CD14-positive monocyte (primary cell): ENCODE results near the gene KBTBD3. TPM values are rescaled to one million over a fixed set of nuclear protein-coding genes. Genes with fewer than 3 reads are reported as not detected.

Experiments used
- DNase-seq, 3 donors: peaks; one replicate each; pipeline ENCODE4 v3.0.0-alpha.2; 2011 to 2022
- H2AFZ ChIP-seq: 2 replicates; pipeline ENCODE4 v1.6.0; 2012; ENCODE audit warnings: mild to moderate bottlenecking, low read depth, low read length, inconsistent platforms; ENCODE audit not compliant: insufficient read depth, poor library complexity, severe bottlenecking
- H3K27ac ChIP-seq, 2 donors: 1 replicate in 1 of 2; 2 replicates in 1 of 2; pipeline ENCODE4 v1.5.1; 2012 to 2013; ENCODE audit warnings: low read length in 2 of 2, control low read depth in 1 of 2, inconsistent platforms in 1 of 2, low read depth in 1 of 2, mild to moderate bottlenecking in 1 of 2
- H3K27me3 ChIP-seq, 2 donors: one replicate each; pipeline versions ENCODE4 v1.6.0 to v1.6.1; 2011 to 2013; ENCODE audit warnings: low read length in 2 of 2; ENCODE audit not compliant: control insufficient read depth in 2 of 2, insufficient read depth in 2 of 2
- H3K36me3 ChIP-seq, 2 donors: replicated peaks in 1 of 2; 1 replicate in 1 of 2; 2 replicates in 1 of 2; pipeline versions ENCODE4 v1.5.1 to v1.6.1; 2012 to 2013; ENCODE audit warnings: low read length in 2 of 2, control low read depth in 1 of 2, inconsistent platforms in 1 of 2, mild to moderate bottlenecking in 1 of 2; ENCODE audit not compliant: insufficient read depth in 2 of 2, control insufficient read depth in 1 of 2
- H3K4me1 ChIP-seq, 2 donors: 1 replicate in 1 of 2; 2 replicates in 1 of 2; pipeline versions ENCODE4 v1.5.1 to v1.6.1; 2012 to 2013; ENCODE audit warnings: low read length in 2 of 2, control low read depth in 1 of 2, inconsistent platforms in 1 of 2, mild to moderate bottlenecking in 1 of 2, moderate library complexity in 1 of 2; ENCODE audit not compliant: insufficient read depth in 2 of 2, control insufficient read depth in 1 of 2
- H3K4me2 ChIP-seq: replicated peaks from 2 replicates; pipeline ENCODE3; 2012; ENCODE audit warnings: low read length, moderate library complexity, mild to moderate bottlenecking; ENCODE audit not compliant: poor library complexity, severe bottlenecking; ENCODE audit errors: extremely low read depth
- H3K4me3 ChIP-seq, 3 experiments: fragments of 200-600 bp in 1 of 3; sonication (generic) in 1 of 3; replicated peaks in 1 of 3; 1 replicate in 2 of 3; 2 replicates in 1 of 3; pipeline ENCODE4 v1.5.1; 2011 to 2013; ENCODE audit warnings: low read length in 3 of 3, mild to moderate bottlenecking in 3 of 3, control low read depth in 2 of 3, low read depth in 2 of 3, inconsistent platforms in 1 of 3, moderate library complexity in 1 of 3
- H3K79me2 ChIP-seq: 2 replicates; pipeline ENCODE4 v1.6.0; 2012; ENCODE audit warnings: mild to moderate bottlenecking, control low read depth, inconsistent platforms, low read length, moderate library complexity; ENCODE audit not compliant: insufficient read depth
- H3K9ac ChIP-seq: 2 replicates; pipeline ENCODE4 v1.6.0; 2017; ENCODE audit warnings: low read length, mild to moderate bottlenecking; ENCODE audit not compliant: insufficient read depth, poor library complexity, severe bottlenecking
- H3K9me3 ChIP-seq, 2 donors: replicated peaks in 1 of 2; 1 replicate in 1 of 2; 2 replicates in 1 of 2; pipeline versions ENCODE4 v1.5.1 to v1.6.1; 2012 to 2013; ENCODE audit warnings: low read length in 2 of 2, control low read depth in 1 of 2; ENCODE audit not compliant: control insufficient read depth in 1 of 2, insufficient read depth in 1 of 2
- H4K20me1 ChIP-seq: 2 replicates; pipeline ENCODE4 v1.6.0; 2012; ENCODE audit warnings: mild to moderate bottlenecking, low read length, control low read depth, moderate library complexity; ENCODE audit not compliant: insufficient read depth
- H3K27ac Mint-ChIP-seq, 7 donors: one replicate each; pipeline ENCODE4 v1.8.0; 2020; ENCODE audit warnings: mild to moderate bottlenecking in 7 of 7, mixed read lengths in 7 of 7, moderate library complexity in 6 of 7, inconsistent platforms in 2 of 7
- H3K27me3 Mint-ChIP-seq, 3 donors: one replicate each; pipeline ENCODE4 v1.8.0; 2021 to 2022; ENCODE audit warnings: low read depth in 3 of 3, mild to moderate bottlenecking in 3 of 3, mixed read lengths in 3 of 3, moderate library complexity in 3 of 3, inconsistent platforms in 1 of 3
- H3K36me3 Mint-ChIP-seq, 2 donors: one replicate each; pipeline ENCODE4 v1.8.0; 2020; ENCODE audit warnings: mixed read lengths in 2 of 2, inconsistent platforms in 1 of 2, mild to moderate bottlenecking in 1 of 2
- H3K4me1 Mint-ChIP-seq: one replicate; pipeline ENCODE4 v1.8.0; 2020; ENCODE audit warnings: mild to moderate bottlenecking, mixed read lengths
- H3K4me3 Mint-ChIP-seq, 2 donors: one replicate each; pipeline ENCODE4 v1.8.0; 2020; ENCODE audit warnings: mild to moderate bottlenecking in 2 of 2, mixed read lengths in 2 of 2, moderate library complexity in 1 of 2
- H3K9me3 Mint-ChIP-seq, 7 donors: one replicate each; pipeline ENCODE4 v1.8.0; 2020 to 2022; ENCODE audit warnings: mixed read lengths in 7 of 7, mild to moderate bottlenecking in 6 of 7, moderate library complexity in 6 of 7, inconsistent platforms in 2 of 7
- CTCF ChIP-seq: fragments of 200-600 bp; IDR thresholded peaks from one replicate; pipeline ENCODE4 v1.8.0; 2022; ENCODE audit warnings: antibody characterized with exemption, mild to moderate bottlenecking
- WGBS: methylation state at CpG from one replicate; pipeline ENCODE4 v1.1.5; 2013; ENCODE audit warnings: missing lambda C conversion rate; ENCODE audit not compliant: insufficient coverage; 5-methylcytosine and 5-hydroxymethylcytosine counted together
- intact Hi-C, 2 donors: fragments of 100-400 bp; cut with micrococcal nuclease; formaldehyde crosslinking; loops; one replicate each; pipeline versions ENCODE4 v1.15.0 to v1.15.1; 2023
- polyA plus RNA-seq, 3 donors: library from polyadenylated mRNA; depleted of rRNA in 1 of 3; unstranded in 2 of 3; stranded (reverse) in 1 of 3; fragments of 300-500 nt in 2 of 3; fragments of >200 nt in 1 of 3; fragmentation: Illumina TruSeq in 2 of 3; gene quantifications; 1 replicate in 2 of 3; 2 replicates in 1 of 3; pipeline ENCODE4 v1.2.3, GENCODE V29; 2012 to 2021

The KBTBD3 gene
- polyA plus RNA-seq, 3 donors: 1.5 to 5.9 (median 2.6) TPM

GRCh38 chr11:106032861-106033260, 44.3 kb downstream of the KBTBD3 start:
- Mint-ChIP-seq H3K27ac (no peak overlapping the region), H3K36me3 (no peaks in the 10 kb centered on the region), H3K9me3 (peaks cover 0 to 4% (median 1%) of the 10 kb centered on the region in 7 donors), H3K4me3 (no peak overlapping the region), H3K27me3 (peaks cover 0 to 5% (median 2%) of the 10 kb centered on the region in 3 donors), H3K4me1 (no peaks in the 10 kb centered on the region)
- Histone ChIP-seq H3K27me3 (peaks cover 0 to 2% of the 10 kb centered on the region in 2 donors), H3K79me2 (no peaks in the 10 kb centered on the region), H4K20me1 (no peaks in the 10 kb centered on the region), H2AFZ (no peak overlapping the region), H3K4me1 (no peaks in the 10 kb centered on the region), H3K36me3 (no peaks in the 10 kb centered on the region), H3K9ac (no peak overlapping the region), H3K4me2 (no peak overlapping the region), H3K27ac (no peak overlapping the region), H3K9me3 (no peaks in the 10 kb centered on the region), H3K4me3 (no peak overlapping the region)
- no peak for DNase-seq
- WGBS: no CpG with 5 or more reads among the region's 2 CpGs
- intact Hi-C loops: no loop called here
- TF ChIP-seq CTCF: no peak

- Mint-ChIP-seq H3K27me3 (peaks cover 0 to 5% (median 2%) of the 10 kb centered on the region in 3 donors), H3K36me3 (no peaks in the 10 kb centered on the region), H3K9me3 (peaks cover 0 to 6% (median 3%) of the 10 kb centered on the region in 7 donors), H3K4me1 (no peaks in the 10 kb centered on the region), H3K27ac (no peak overlapping the region), H3K4me3 (no peak overlapping the region)
- Histone ChIP-seq H3K9me3 (no peaks in the 10 kb centered on the region), H2AFZ (no peak overlapping the region), H3K36me3 (no peaks in the 10 kb centered on the region), H3K4me1 (no peaks in the 10 kb centered on the region), H3K4me2 (no peak overlapping the region), H3K79me2 (no peaks in the 10 kb centered on the region), H3K27ac (no peak overlapping the region), H3K9ac (no peak overlapping the region), H4K20me1 (no peaks in the 10 kb centered on the region), H3K27me3 (peaks cover 0 to 2% of the 10 kb centered on the region in 2 donors), H3K4me3 (no peak overlapping the region)
- WGBS: no CpG with 5 or more reads among the region's 3 CpGs
- no peak for DNase-seq
- TF ChIP-seq CTCF: no peak
- intact Hi-C loops: no loop called here
Measured at GRCh38 chr11:106031936-106032335, 45.2 kb downstream of the KBTBD3 start.
